SK-N-SH (cell line): ENCODE results near the gene KIF6. TPM values are rescaled to one million over a fixed set of nuclear protein-coding genes. Genes with fewer than 3 reads are reported as not detected.

ENCODE experiments used
- CTCF ChIA-PET: fragments of 300-600, 350-600 bp; formaldehyde crosslinking; extraction: SDS; loops from one replicate; lab custom pipeline; 2021; lab: Yijun Ruan, JAX
- POLR2A ChIA-PET: fragments of 350-600 bp; sonication (Branson Sonifier 250); formaldehyde crosslinking; extraction: SDS; loops from one replicate; lab custom pipeline; 2020; ENCODE audit warnings: antibody characterized with exemption, inconsistent platforms; lab: Yijun Ruan, JAX
- DNase-seq: peaks from one replicate; pipeline ENCODE4 v3.0.0; 2012
- H2AFZ ChIP-seq: fragments of 200-600 bp; sonication (generic); 2 replicates; pipeline ENCODE4 v1.8.1; 2016; ENCODE audit warnings: antibody characterized with exemption, mild to moderate bottlenecking, low read depth
- H3F3A ChIP-seq: fragments of 200-600 bp; sonication (generic); replicated peaks from 2 replicates; pipeline ENCODE3; 2016; ENCODE audit warnings: antibody characterized with exemption, mild to moderate bottlenecking; ENCODE audit not compliant: insufficient read depth
- H3K27ac ChIP-seq, 2 experiments: fragments of 200-500 bp in 1 of 2; fragments of 200-600 bp in 1 of 2; sonication (Bioruptor generic) in 1 of 2; sonication (generic), shearing (Covaris generic) in 1 of 2; 2 replicates each; pipeline versions ENCODE4 v1.5.1 to v1.6.1; 2014 to 2016; ENCODE audit warnings: low read depth in 2 of 2, inconsistent platforms in 1 of 2, low read length in 1 of 2, mild to moderate bottlenecking in 1 of 2, mixed read lengths in 1 of 2
- H3K27me3 ChIP-seq: fragments of 200-600 bp; sonication (generic), shearing (Covaris generic); 2 replicates; pipeline ENCODE4 v1.6.1; 2016; ENCODE audit warnings: mixed run types; ENCODE audit not compliant: insufficient read depth
- H3K36me3 ChIP-seq, 2 experiments: fragments of 200-500 bp in 1 of 2; fragments of 200-600 bp in 1 of 2; sonication (Bioruptor generic) in 1 of 2; sonication (generic) in 1 of 2; replicated peaks in 1 of 2; 2 replicates each; pipeline versions ENCODE3 to v1.5.1; 2014 to 2016; ENCODE audit warnings: low read length in 1 of 2, mild to moderate bottlenecking in 1 of 2; ENCODE audit not compliant: insufficient read depth in 2 of 2, control insufficient read depth in 1 of 2
- H3K4me1 ChIP-seq, 2 experiments: fragments of 200-500 bp in 1 of 2; fragments of 200-600 bp in 1 of 2; sonication (Bioruptor generic) in 1 of 2; sonication (generic), shearing (Covaris generic) in 1 of 2; 2 replicates each; pipeline versions ENCODE4 v1.5.1 to v1.6.1; 2014 to 2016; ENCODE audit warnings: low read depth in 1 of 2, low read length in 1 of 2, mixed run types in 1 of 2; ENCODE audit not compliant: insufficient read depth in 2 of 2, control insufficient read depth in 1 of 2
- H3K4me2 ChIP-seq: fragments of 200-600 bp; sonication (generic), shearing (Covaris generic); 2 replicates; pipeline ENCODE4 v1.6.1; 2017; ENCODE audit warnings: mixed run types
- H3K4me3 ChIP-seq, 2 experiments: fragments of 200-500 bp in 1 of 2; fragments of 200-600 bp in 1 of 2; sonication (Bioruptor generic) in 1 of 2; sonication (generic), shearing (Covaris generic) in 1 of 2; 2 replicates each; pipeline versions ENCODE4 v1.5.1 to v1.8.1; 2014 to 2016; ENCODE audit warnings: low read depth in 2 of 2, inconsistent platforms in 1 of 2, low read length in 1 of 2, mild to moderate bottlenecking in 1 of 2, mixed read lengths in 1 of 2, moderate library complexity in 1 of 2
- H3K79me2 ChIP-seq: fragments of 200-600 bp; sonication (generic); 2 replicates; pipeline ENCODE4 v1.8.1; 2017; ENCODE audit warnings: mild to moderate bottlenecking; ENCODE audit not compliant: insufficient read depth
- H3K9ac ChIP-seq: fragments of 200-600 bp; sonication (generic); 2 replicates; pipeline ENCODE4 v1.6.1; 2017; ENCODE audit warnings: mixed run types
- H3K9me2 ChIP-seq: fragments of 200-600 bp; sonication (generic); 2 replicates; pipeline ENCODE4 v1.6.1; 2017; ENCODE audit warnings: mixed run types
- H3K9me3 ChIP-seq: fragments of 200-600 bp; sonication (generic); 2 replicates; pipeline ENCODE4 v1.6.1; 2017; ENCODE audit warnings: mixed run types, mild to moderate bottlenecking, moderate library complexity
- H4K20me1 ChIP-seq: fragments of 200-600 bp; sonication (generic); 2 replicates; pipeline ENCODE4 v1.6.1; 2017; ENCODE audit warnings: mild to moderate bottlenecking, mixed run types; ENCODE audit not compliant: insufficient read depth
- CHD2 ChIP-seq: fragments of 150-350 bp; IDR thresholded peaks from 2 replicates; pipeline ENCODE4 v1.6.1; 2018; ENCODE audit warnings: low read length; ENCODE audit not compliant: partially characterized antibody
- ELF1 ChIP-seq: IDR thresholded peaks from 2 replicates; pipeline ENCODE4 v1.4.0; 2012
- FOSL2 ChIP-seq: IDR thresholded peaks from 2 replicates; pipeline ENCODE4 v1.4.0; 2012; ENCODE audit warnings: low read depth, mild to moderate bottlenecking, moderate library complexity, borderline replicate concordance
- JUND ChIP-seq: IDR thresholded peaks from 2 replicates; pipeline ENCODE4 v1.4.0; 2012
- MAX ChIP-seq: IDR thresholded peaks from 2 replicates; pipeline ENCODE4 v1.4.0; 2012; ENCODE audit warnings: low read depth
- MXI1 ChIP-seq: IDR thresholded peaks from 2 replicates; pipeline ENCODE4 v1.6.1; 2012; ENCODE audit warnings: mild to moderate bottlenecking, low read depth, low read length, improper control_type of control experiment
- NRF1 ChIP-seq: IDR thresholded peaks from 2 replicates; pipeline ENCODE4 v1.6.1; 2012; ENCODE audit warnings: low read depth, mild to moderate bottlenecking, low read length
- PBX3 ChIP-seq: IDR thresholded peaks from 2 replicates; pipeline ENCODE4; 2012
- RCOR1 ChIP-seq: fragments of 150-350 bp; IDR thresholded peaks from 2 replicates; pipeline ENCODE4 v1.6.1; 2017; ENCODE audit warnings: antibody characterized with exemption, low read length
- REST ChIP-seq: IDR thresholded peaks from 2 replicates; pipeline ENCODE4 v1.6.1; 2012; ENCODE audit warnings: mild to moderate bottlenecking, low read depth, low read length, moderate library complexity
- RXRA ChIP-seq: IDR thresholded peaks from 2 replicates; pipeline ENCODE4 v1.4.0; 2012; ENCODE audit warnings: low read depth, mild to moderate bottlenecking, borderline replicate concordance
- SIN3A ChIP-seq: IDR thresholded peaks from 2 replicates; pipeline ENCODE4 v1.6.1; 2012; ENCODE audit warnings: low read depth, mild to moderate bottlenecking, low read length, moderate library complexity, borderline replicate concordance
- SMC3 ChIP-seq: IDR thresholded peaks from 2 replicates; pipeline ENCODE4 v1.6.1; 2012; ENCODE audit warnings: low read depth, low read length, improper control_type of control experiment
- TAF1 ChIP-seq: IDR thresholded peaks from 2 replicates; pipeline ENCODE4 v1.6.1; 2012; ENCODE audit warnings: low read depth, mild to moderate bottlenecking, low read length, moderate library complexity, borderline replicate concordance
- TEAD4 ChIP-seq: IDR thresholded peaks from 2 replicates; pipeline ENCODE4 v1.4.0; 2012; ENCODE audit warnings: mild to moderate bottlenecking, borderline replicate concordance; ENCODE audit not compliant: insufficient read depth
- USF2 ChIP-seq: fragments of 150-350 bp; IDR thresholded peaks from 2 replicates; pipeline ENCODE4 v1.6.1; 2017; ENCODE audit warnings: antibody characterized with exemption, low read length, low read depth, borderline replicate concordance
- YY1 ChIP-seq: IDR thresholded peaks from 2 replicates; pipeline ENCODE4 v1.4.0; 2012; ENCODE audit warnings: low read depth, mild to moderate bottlenecking
- WGBS: methylation state at CpG from one replicate; pipeline ENCODE4 v1.1.6; 2017; ENCODE audit warnings: low lambda C conversion rate; 5-methylcytosine and 5-hydroxymethylcytosine counted together
- polyA plus RNA-seq, 3 experiments: library from polyadenylated mRNA; depleted of rRNA; stranded (reverse); fragments of >200 nt; gene quantifications; 2 replicates each; pipeline ENCODE4 v1.2.3, GENCODE V29; 2012

KIF6 gene
- polyA plus RNA-seq, 1 of the 3 experiments (the other 2 are of a cell fraction): 0.13 TPM

GRCh38 chr6:39415482-39415881, 309.7 kb downstream of the KIF6 start:
- no peaks in the 10 kb centered on the region for H4K20me1 ChIP-seq
- TF ChIP-seq SMC3 (no peak), RXRA (no peak), JUND (no peak), REST (no peak), USF2 (no peak), TAF1 (no peak), ELF1 (no peak), MAX (no peak), NRF1 (no peak), YY1 (no peak), RCOR1 (no peak), SIN3A (no peak), MXI1 (no peak), TEAD4 (no peak), PBX3 (no peak), FOSL2 (no peak), CHD2 (no peak)
- TF ChIP-seq, all 33 proteins: peak for 0
- Histone ChIP-seq H3K9me2 (no peaks in the 10 kb centered on the region), H3K36me3 (no peaks in the 10 kb centered on the region), H3K4me3 (no peak overlapping the region), H3F3A (no peaks in the 10 kb centered on the region), H3K9ac (no peak overlapping the region), H3K9me3 (no peaks in the 10 kb centered on the region), H3K4me1 (peaks cover 0 to 5% of the 10 kb centered on the region in 2 experiments; a peak in 1 of 4 replicates), H3K27ac (no peak overlapping the region), H2AFZ (no peak overlapping the region), H3K4me2 (no peak overlapping the region), H3K79me2 (no peaks in the 10 kb centered on the region), H3K27me3 (no peaks in the 10 kb centered on the region)
- DNase-seq: no peak
- WGBS: 83% methylated on average over 3 of the region's 3 CpGs
- ChIA-PET CTCF (interaction anchor here (1.3 kb wide), 1 partner anchor 67 kb away, joined by 3 read pairs; no protein-coding TSS in a partner anchor), POLR2A (no interaction called here)
